NCI-H2171 (cell line): Measurements from ENCODE around the gene C5orf15.
"Not testable (repeated sequence)": the region's sequence is repeated elsewhere in the genome, so short reads cannot be mapped to it uniquely, and the experiment has no call there.

Experiments used
- DNase-seq: peaks from one replicate; lab custom pipeline; 2025; lab: John Stamatoyannopoulos, UW

The C5orf15 gene

DNA sequence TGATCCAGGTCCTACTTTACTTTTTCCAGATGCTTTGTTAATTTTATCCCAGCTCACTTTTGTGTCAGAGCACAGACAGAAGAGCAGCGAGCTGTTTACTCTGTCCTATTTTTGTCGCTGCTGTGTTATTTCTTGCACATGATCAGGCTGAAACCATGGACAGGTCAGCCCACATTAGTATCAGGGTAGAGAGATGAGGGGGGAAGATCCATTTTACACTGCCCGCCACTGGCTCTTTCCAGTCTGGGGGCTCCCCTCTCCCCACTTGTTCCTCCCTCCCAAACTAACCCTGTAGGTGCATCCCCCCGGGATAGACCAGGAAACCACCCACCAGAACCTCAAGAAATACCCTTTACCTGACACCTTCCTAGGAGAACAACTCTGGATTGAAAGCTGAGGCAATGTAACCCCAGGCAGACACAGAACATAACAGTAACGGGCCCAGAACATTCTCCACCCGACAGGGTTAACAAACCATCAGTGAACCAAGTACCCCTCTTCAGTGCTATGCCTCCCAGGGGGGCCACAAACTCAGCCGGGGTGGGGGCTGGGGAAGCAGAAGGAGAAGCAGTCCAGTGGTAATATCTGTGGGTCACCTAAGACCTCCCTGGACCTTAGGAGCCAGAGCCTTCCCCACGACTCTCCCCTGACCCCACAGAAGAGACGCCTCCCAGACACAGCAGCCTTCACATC is 26.0 kb upstream of the C5orf15 start:
- DNase-seq: no peak

DNA sequence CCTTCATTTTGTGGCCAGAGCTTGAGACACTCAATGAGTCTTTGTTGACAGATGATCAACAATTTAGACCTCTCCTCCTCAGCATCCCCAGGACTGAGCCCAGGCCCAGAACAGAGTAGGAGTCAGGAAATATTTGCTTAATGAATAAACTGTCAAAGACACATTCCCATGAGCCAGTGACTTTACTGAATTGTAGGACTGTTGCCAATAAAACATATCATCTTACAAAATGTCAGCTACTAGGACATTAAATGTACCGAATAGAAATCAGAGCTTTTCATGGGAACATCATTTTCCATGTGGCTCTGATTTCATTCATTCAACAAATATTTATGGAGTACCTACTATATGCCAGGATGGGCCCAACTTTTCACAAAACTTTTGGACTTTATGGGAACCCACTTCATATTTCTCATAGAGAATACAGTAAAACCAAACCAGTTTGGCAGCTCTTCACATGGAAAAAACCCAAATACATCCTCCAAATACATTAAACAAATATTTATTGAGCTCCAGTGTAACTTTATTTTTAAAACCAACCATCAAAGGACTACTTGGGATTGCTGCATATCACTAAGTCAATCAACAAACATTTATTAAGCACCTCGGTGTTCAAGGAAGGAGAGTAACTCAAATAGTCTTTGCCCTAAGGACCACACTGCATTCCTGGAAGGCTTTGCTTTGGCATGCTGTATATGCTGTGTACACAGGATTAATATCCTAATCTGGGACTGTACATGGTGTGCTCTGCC is 24.9 kb upstream of the C5orf15 start:
- no peak for DNase-seq

DNA sequence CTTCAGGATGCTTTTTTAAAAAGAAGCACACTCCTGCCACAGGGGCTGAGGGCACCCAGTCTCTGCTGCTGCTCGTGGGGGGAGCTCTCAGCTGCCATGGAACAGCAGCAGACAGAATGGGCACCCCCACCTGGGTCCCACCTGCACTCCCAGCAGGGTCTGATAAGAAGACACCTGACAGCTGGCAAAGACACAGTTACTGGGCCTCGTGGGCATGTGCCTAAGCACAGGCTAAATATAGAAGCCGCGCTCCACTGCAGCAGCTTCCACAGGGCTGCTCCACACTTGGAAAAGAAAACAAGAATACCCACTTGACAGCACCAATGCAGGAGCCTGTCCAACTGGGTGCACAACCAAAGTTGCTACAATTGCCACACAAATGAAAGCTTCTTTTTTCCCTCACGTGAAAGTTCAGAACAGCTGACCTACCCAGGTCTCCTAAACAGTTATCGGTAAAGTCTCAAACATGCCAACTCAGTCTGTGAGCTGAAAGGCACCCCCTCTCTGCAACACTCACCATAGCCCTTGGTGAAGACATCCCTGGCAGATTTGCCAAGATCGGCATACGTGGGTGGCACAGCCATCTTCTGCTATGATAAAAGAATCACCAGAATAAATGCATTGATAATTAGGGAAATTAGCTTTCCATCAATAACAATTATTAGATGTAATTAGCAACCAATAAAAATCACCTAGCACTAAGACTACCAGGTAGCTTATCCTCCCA is 24.2 kb upstream of the C5orf15 start:
- peak; percentile 50 for DNase-seq

DNA sequence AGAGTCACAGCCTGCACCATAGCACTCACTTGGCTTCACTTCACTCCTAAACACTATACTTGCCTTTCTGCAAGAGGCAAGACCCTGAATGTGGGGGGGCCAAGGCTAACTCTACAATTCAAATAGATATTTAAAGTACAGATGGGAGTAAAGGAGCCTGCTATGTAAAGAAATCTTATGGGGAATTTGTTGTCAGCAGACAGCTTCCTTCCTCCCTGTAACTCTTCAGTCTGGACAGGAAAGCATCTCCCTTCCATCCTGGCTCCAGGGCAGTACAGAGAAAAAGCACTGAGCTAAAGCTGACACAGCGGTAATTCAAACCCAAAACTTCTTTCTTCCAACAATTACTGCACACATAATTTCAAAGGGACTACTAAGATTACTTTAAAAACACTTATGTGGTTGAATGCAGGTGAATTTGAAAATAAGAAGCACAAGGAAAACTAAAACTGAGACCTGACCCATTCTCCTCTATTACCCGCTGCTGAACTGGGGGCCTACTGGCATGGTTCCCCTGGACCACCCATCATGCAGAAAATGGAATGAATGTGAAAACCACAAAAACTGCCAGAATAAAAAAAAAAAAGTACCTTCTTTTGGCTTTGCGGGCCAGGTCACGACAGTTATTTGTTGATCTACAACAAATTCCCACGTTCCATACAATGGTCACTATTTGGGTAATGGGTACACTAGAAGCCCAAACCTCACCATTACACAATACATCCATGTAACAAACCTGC is 22.9 kb upstream of the C5orf15 start:
- DNase-seq: no peak

DNA sequence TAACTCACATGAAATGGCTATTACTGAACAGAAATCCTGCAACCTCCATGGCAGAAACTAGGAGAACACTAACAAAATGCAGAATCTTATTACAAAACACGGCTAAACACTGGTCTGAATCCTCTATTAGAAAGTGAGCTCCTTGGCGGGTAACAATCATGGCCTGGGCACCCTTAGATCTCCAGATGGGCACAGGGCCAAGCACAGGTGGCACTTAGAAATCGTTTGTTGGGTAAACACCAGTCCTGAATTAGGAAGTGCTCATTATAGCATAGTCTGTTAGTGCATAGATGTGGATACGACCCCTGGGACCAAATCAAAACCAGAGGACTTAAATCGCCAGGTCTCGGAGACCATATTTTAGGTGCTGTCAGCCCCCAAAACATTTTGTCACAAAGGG is 22.0 kb upstream of the C5orf15 start:
- DNase-seq: no peak

DNA sequence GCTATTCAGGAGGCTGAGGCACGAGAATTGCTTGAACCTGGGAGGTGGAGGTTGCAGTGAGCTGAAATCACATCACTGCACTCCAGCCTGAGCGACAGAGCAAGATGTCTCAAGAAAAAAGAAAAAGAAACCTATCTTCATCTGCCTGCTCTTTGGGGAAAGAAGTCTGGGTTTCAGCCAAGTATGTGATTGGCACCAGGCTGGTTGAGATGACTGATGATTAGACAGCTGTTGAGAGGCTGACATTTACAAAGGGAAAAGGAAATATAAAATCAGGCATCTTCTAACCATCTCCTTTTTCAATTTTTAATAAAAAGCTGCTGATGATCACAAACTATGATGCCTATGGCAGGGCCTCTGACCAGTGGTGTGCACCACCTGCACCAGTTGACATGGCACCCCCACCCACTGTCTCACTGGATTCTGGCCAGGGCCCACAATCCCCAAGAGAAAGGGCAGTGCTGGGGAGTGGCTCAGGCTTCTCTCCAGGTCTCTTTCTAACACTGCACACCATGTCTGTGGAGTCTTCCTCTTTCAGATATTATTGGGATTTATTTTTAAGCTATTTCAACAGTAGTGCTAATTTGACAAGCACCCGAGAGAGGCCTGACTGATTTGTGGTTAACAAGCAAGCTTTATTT is 17.2 kb upstream of the C5orf15 start:
- DNase-seq: no peak

DNA sequence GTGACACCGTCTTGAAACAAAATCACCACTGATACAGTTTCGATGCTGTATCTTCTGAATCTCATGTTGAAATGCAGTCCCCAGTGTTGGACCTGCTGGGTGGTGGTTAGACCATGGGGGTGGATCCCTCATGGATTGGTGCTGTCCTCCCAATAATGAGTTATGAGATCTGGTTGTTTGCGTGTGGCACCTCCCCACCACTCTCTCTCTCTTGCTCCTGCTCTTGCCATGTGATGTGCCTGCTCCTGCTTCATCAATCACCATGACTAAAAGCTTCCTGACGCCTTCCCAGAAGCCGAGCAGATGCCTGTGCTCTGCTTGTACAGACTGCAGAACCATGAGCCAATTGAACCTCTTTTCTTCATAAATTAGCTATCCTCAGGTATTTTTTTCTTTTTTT is 15.2 kb upstream of the C5orf15 start:
- no peak for DNase-seq

DNA sequence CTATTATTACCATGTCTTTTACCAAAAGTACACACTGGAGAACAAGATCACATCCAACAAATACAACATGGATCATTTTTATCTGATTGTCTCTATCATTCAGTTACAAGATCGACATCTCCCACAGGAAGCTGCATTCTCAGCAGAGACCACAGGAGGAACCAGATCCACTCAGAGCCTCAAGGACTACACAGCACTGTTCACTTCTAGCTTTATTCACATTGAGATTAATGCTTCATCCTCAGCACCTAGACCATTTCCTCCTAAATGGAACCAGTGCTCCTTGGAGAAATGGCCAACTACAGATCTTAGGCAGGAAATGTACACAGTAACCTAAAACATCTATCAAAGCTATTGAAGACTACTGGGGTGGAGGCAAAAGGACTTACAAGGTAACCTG is 13.3 kb upstream of the C5orf15 start:
- no peak for DNase-seq

DNA sequence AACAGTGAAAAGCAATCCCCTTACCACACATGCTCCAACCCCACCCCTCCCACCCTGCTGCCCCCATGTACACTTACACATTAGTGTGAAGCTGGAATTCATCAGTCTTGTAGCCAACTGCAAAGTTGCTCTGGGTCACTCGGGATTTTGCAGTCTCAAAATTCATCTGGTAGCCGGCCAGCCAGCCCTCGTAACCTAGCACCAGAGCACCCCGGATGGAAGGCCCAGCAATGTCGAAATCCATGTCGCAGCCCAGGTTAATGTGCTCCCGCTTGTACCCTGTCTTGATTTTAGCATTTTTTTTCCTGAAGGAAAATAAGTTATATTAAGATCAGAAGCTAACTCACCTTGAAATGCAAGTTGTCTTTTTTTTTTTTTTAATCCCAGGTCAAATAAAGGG is 12.2 kb upstream of the C5orf15 start:
- DNase-seq: no peak

DNA sequence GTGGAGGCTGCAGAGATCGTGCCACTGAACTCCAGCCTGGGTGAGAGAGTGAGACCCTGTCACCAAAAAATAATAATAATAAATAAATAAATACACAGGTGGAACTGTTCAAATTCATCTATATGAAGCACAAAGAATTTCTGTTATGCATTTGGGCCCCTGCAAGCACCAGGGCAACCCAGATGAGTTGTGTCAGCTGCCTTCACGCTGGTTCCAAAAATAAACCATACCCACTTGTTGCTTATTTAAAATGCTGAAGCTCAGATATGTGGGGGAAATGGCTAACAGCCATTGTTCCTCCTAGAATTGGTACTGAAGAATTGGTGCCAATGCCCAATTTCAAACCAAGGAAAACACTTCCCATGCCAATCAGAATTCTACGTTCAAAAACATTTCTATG is 10.5 kb upstream of the C5orf15 start:
- DNase-seq: no peak

DNA sequence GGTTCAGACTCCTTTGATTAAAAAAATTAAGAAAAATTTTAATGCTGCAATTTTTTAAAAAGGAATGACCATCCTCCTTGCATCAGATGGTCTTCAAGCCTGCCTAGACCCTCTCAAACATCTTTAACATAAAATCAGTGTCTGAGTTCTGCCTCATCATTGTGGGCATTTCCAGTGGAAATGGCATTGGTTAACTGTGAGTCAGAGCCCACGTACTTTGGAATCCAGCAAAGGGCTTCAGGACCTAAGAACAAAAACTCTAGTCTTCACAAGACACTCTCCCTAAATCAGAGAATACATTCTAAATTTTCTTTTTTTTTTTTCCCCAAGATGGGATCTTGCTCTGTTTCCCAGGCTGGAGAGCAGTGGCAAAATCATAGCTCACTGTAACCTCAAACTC is 9.4 kb upstream of the C5orf15 start:
- DNase-seq: no peak

DNA sequence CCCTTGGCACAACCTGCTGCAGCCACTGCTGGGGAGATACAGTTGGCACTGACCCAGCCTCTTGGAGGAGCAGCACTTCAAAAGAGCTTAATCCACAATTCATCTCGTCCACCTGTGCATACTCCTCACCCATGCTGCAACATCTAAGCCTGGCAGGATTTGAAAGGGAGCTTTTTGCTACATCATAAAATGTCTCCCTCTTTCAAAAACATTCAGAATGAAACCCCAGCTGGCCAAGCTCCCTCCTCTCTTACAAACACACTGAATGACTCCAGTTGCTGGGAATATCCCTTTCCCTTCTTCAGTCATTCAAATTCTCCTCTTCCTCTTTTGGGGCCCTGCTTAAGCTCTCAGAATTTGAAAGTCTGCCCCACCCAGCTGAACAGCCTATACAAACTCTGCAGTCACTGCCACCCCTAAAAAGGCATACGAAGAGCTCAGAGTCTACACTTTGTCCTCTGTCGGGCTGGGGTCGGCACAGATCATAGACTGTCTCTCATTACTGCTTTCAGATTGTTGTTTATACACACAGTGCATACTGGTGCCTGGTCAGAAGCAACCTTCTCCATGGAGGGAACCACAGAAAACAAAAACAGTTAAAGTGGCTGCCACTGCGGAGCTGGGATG is 8.8 kb upstream of the C5orf15 start:
- no peak for DNase-seq

DNA sequence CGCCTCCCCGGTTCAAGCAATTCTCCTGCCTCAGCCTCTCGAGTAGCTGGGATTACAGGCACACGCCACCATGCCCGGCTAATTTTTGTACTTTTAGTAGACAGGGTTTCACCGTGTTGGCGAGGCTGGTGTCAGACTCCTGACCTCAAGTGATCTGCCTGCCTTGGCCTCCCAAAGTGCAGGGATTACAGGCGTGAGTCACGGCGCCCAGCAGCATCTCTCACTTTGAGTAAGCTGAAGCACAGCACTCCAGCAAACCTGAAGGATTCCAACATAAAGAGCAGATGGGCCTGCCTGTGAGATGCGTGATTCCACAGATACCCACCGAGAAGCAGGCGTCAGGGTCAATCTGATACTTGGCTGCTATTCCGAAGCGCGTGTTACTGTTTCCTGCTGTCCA is 7.1 kb upstream of the C5orf15 start:
- DNase-seq: not testable (repeated sequence)

DNA sequence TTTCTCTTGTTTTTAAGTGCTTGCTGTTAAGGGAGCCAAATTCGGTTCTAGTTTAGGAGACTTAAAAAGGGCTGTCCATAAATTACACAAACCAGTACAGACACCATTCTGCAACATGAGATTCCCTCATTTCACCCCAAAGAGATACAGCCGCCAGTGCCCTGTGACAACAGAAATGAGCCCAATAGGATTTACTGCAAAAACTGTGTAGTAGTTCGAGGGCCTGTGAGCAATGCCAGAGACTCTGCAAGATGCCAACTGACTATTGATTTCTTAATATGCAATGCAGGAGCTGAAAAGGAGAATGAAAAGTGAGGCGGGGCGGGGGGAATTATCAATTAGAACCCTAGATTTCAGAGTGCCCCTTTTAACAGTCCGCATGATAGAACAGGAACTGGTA is 5.7 kb upstream of the C5orf15 start:
- no peak for DNase-seq

DNA sequence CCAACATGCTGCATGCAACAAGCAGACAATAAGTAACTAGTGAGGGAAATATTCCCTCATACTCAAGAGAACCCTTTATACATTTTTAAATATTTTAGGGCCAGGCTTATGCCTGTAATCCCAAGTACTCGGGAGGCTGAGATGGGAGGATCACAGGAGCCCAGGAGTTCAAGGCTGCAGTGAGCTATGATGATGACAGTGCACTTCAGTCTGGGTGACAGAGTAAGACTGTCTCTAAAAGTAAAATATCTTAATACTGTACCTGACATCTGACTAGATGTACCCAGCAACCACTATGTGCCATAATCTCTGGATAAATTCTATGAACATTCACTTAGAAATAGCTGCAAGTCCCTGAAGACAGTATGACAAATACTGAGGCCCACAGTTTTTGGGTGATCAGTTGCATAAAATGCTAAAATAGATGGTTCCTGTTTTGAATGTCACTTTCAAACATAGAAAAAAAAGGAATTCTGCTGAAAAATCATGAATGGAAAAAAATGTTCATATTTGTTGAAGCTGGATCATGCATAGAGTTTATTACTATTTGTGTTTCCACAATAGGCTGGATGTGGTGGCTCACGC is 2.0 kb upstream of the C5orf15 start:
- DNase-seq: no peak

DNA sequence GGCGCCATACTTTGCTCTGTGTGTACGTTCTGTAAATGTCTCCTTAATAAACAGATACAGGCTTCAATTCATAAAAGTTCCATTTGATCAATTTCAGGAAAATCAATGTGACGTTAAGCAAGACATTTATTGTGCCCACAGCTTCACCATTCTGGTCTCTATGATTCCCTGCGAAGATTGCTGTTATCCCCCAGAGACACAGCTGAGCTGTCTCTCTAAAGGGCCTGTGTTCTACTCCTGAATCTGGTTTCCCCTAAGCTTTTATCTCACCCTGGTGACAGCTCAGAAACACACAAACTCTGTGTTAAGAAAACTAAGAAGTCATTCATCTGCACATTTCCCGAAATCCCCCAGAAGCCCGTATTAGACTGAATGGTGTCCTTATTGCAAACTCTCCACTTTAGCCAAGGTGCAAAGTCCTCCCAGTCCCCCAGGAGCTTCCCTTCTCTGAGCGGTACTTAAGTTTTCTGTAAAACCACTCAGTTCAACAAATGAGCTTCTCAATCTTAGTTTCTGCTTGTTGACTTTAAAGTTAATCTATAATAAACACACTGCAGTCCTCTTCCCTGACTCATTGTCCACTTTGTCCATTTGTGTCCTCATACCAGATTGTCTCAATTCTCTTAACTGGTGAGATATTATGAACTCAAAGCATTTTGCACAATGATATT is 1.4 kb upstream of the C5orf15 start:
- DNase-seq: no peak

DNA sequence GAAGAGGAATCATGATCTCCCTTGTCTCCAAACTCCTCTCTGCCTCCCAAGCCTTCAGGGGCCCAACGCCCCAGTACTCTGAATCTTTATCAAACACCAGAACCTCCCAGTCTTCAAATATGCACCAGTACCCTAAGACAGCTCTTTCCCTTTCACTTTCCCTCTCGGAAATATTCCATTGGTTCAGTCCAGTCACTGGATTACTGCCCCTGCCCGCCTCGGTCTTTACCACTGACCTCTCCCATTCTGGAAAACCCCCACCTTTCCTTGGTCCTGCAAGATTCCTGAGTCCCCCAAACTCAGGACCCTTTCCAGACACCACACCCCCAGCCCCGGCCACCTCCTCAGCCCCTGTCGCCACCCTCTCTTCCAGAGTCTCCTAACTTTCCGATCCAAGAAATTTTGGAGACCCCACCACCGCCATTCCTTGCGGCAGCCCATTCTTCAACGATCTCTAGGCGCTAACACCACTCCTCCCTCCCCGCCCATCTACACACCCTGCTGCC is 674 bp downstream of the C5orf15 start:
- no peak for DNase-seq

DNA sequence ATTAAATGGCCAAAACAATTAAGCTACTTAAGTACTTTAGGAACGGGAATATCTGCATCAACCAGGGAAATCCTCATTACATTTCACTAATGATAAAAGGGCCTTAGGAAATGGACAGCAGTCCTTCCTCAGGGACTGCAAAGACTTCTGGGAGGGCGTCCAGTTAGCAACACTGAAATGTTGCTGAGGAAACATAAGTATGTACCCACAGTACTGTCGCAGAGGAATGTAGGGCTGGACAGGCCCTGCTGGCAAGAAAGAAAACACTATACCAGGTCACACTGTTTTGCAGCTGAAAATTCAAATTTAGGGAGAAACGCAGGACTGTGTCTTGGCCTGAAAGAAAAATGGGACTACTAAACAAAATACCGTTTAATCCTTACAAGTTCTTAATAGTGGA is 1.3 kb downstream of the C5orf15 start:
- DNase-seq: no peak

DNA sequence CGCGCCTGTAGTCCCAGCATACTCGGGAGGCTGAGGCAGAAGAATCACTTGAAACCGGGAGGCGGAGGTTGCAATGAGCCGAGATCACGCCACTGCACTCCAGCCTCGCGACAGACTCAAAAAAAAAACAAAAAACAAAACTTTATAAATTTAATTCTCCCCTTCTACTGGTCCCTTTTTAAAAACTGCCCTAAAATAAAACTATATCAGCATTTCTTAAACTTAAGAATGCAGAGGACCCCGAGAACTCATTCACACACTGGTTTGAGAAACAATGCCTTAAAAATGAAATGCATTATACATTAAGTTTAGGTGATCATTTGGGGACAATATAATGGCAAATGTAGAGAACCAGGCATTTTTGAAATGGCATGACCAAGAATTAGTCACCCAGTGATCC is 2.3 kb downstream of the C5orf15 start:
- no peak for DNase-seq

DNA sequence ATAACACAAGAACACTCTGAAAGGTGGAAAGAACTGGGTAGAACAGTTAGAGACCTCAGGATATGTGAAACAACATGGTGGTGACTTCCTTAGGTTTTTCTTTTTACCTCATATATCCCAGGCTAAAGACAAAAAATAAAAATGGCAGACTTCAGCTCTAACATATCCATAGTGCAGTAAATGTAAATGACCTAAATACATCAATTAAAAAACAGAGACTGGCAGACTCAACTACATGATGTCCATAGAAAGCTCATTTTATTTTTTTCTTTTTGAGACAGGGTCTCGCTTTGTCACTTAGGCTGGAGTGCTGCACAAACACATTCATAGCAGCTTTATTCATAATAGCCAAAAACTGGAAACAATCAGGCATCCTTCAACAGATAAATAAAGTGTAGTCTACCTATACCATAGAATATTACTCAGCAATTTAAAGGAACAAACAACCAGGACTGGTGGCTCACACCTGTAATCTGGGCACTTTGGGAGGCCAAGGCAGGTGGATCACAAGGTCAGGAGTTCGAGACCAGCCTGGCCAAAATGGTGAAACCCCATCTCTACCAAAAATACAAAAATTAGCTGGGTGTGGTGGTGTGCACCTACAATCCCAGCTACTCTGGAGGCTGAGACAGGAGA is 4.8 kb downstream of the C5orf15 start:
- no peak for DNase-seq
